K562 (cell line): ENCODE data around the gene VWA8. TPM values are rescaled to one million over a fixed set of nuclear protein-coding genes. Genes with fewer than 3 reads are reported as not detected.

Source experiments
- ATAC-seq: fragments of 200-7000 bp; cut with Tn5 transposase; 3 replicates; pipeline ENCODE4 v1.9.1; 2020; ENCODE audit warnings: moderate library complexity
- BruUV-seq: library from RNA; stranded (reverse); fragments of 400-500 nt; replicated peaks from 2 replicates; lab custom pipeline; 2021; lab: Mats Ljungman, UMichigan
- CTCF ChIA-PET: fragments of 300-600 bp; formaldehyde crosslinking; extraction: SDS; loops from one replicate; lab custom pipeline; 2021; ENCODE audit warnings: low intra/inter-chr PET ratio; lab: Yijun Ruan, JAX
- POLR2A ChIA-PET: fragments of 300-600, 350-650 bp; sonication (Branson Sonifier 250); formaldehyde crosslinking; extraction: SDS; loops from one replicate; lab custom pipeline; 2021; ENCODE audit warnings: antibody characterized with exemption, inconsistent platforms; lab: Yijun Ruan, JAX
- DNase-seq, 4 experiments: peaks; one replicate each; pipeline versions ENCODE4 v3.0.0 to v3.0.0-alpha.2; 2011 to 2018; ENCODE audit warnings: low spot score in 3 of 4, mixed read lengths in 3 of 4; ENCODE audit errors: extremely low read depth in 1 of 4
- FAIRE-seq: peaks from 2 replicates; lab custom pipeline; 2011; peaks lifted over from hg19 to GRCh38; lab: Jason Lieb, UNC
- H2AFZ ChIP-seq: 2 replicates; pipeline ENCODE4 v1.6.0; 2011; ENCODE audit warnings: low read depth, low read length, control low read depth, inconsistent platforms
- H3K27ac ChIP-seq: fragments of 200-600 bp; 3 replicates; pipeline ENCODE4 v1.8.0; 2011; ENCODE audit warnings: low read depth, mild to moderate bottlenecking, control low read depth, inconsistent platforms, low read length, moderate library complexity, mixed read lengths; ENCODE audit errors: extremely low read depth
- H3K27me3 ChIP-seq, 2 experiments: fragments of 300-600 bp in 1 of 2; 2 replicates in 1 of 2; 3 replicates in 1 of 2; pipeline versions ENCODE4 v1.6.0 to v1.8.0; 2011; ENCODE audit warnings: inconsistent platforms in 2 of 2, low read length in 2 of 2, mild to moderate bottlenecking in 1 of 2, mixed read lengths in 1 of 2, moderate library complexity in 1 of 2; ENCODE audit not compliant: control insufficient read depth in 2 of 2, insufficient read depth in 2 of 2
- H3K36me3 ChIP-seq: fragments of 300-600 bp; 3 replicates; pipeline ENCODE4 v1.8.0; 2011; ENCODE audit warnings: mild to moderate bottlenecking, low read length, inconsistent platforms; ENCODE audit not compliant: control insufficient read depth, insufficient read depth
- H3K4me1 ChIP-seq, 2 experiments: fragments of 200-600 bp in 1 of 2; replicated peaks in 1 of 2; 2 replicates in 1 of 2; 3 replicates in 1 of 2; pipeline versions ENCODE4 v1.5.1 to v1.8.0; 2011; ENCODE audit warnings: inconsistent platforms in 2 of 2, low read length in 2 of 2, mild to moderate bottlenecking in 1 of 2, mixed read lengths in 1 of 2, moderate library complexity in 1 of 2; ENCODE audit not compliant: control insufficient read depth in 2 of 2, insufficient read depth in 2 of 2
- H3K4me2 ChIP-seq: 2 replicates; pipeline ENCODE4 v1.6.1; 2011; ENCODE audit warnings: low read length, control low read depth, inconsistent platforms, mixed read lengths; ENCODE audit not compliant: insufficient read depth
- H3K4me3 ChIP-seq: fragments of 200-600 bp; sonication (generic), shearing (Covaris generic); 2 replicates; pipeline ENCODE4 v1.5.1; 2016; ENCODE audit warnings: control low read depth, inconsistent platforms
- H3K79me2 ChIP-seq: fragments of 200-600 bp; 3 replicates; pipeline ENCODE4 v1.8.0; 2011; ENCODE audit warnings: low read length, inconsistent platforms; ENCODE audit not compliant: control insufficient read depth, insufficient read depth
- H3K9ac ChIP-seq, 2 experiments: 2 replicates each; pipeline versions ENCODE4 v1.6.0 to v1.6.1; 2011; ENCODE audit warnings: low read depth in 2 of 2, low read length in 2 of 2, control low read depth in 1 of 2, inconsistent platforms in 1 of 2, mild to moderate bottlenecking in 1 of 2, mixed read lengths in 1 of 2; ENCODE audit not compliant: insufficient read depth in 1 of 2
- H3K9me1 ChIP-seq: one replicate; pipeline ENCODE4 v1.6.0; 2011; ENCODE audit warnings: inconsistent platforms, mild to moderate bottlenecking, low read length, moderate library complexity; ENCODE audit not compliant: control insufficient read depth, insufficient read depth
- H3K9me3 ChIP-seq: replicated peaks from 2 replicates; pipeline ENCODE4 v1.5.1; 2011; ENCODE audit warnings: low read depth, low read length, inconsistent platforms; ENCODE audit not compliant: control insufficient read depth, insufficient read depth
- H4K20me1 ChIP-seq: replicated peaks from 2 replicates; pipeline ENCODE4 v1.6.1; 2011; ENCODE audit warnings: low read length, inconsistent platforms, mixed read lengths; ENCODE audit not compliant: control insufficient read depth, insufficient read depth
- C11orf30 ChIP-seq: fragments of 450-650 bp; IDR thresholded peaks from 2 replicates; pipeline ENCODE4 v1.6.1; 2016; ENCODE audit warnings: low read depth, mild to moderate bottlenecking
- CAMTA2 ChIP-seq: fragments of 250-450 bp; sonication (Bioruptor Pico); conservative IDR thresholded peaks from 2 replicates; pipeline ENCODE4 v1.5.1; 2022
- E2F3 ChIP-seq: fragments of 250-450 bp; sonication (Bioruptor Pico); IDR thresholded peaks from 2 replicates; pipeline ENCODE4 v1.4.0; 2020; ENCODE audit warnings: mild to moderate bottlenecking
- HLTF ChIP-seq: fragments of 450-650 bp; IDR thresholded peaks from 2 replicates; pipeline ENCODE4 v1.6.1; 2016
- NBN ChIP-seq: fragments of 450-650 bp; IDR thresholded peaks from 2 replicates; pipeline ENCODE4 v1.6.1; 2016; ENCODE audit warnings: low read depth, mild to moderate bottlenecking
- NR2C1 ChIP-seq, 2 experiments: fragments of 450-650 bp; IDR thresholded peaks; 2 replicates each; pipeline ENCODE4 v1.6.1; 2017; ENCODE audit warnings: mild to moderate bottlenecking in 2 of 2, antibody characterized with exemption in 1 of 2, inconsistent platforms in 1 of 2, missing compliant biosample characterization in 1 of 2, missing genetic modification characterization in 1 of 2
- NRF1 ChIP-seq, 2 experiments: fragments of 450-650 bp; IDR thresholded peaks in 1 of 2; conservative IDR thresholded peaks in 1 of 2; 2 replicates each; pipeline ENCODE4 v1.6.1; 2014; ENCODE audit warnings: mild to moderate bottlenecking in 2 of 2
- REST ChIP-seq, 2 experiments: fragments of 450-650 bp; formaldehyde crosslinking in 1 of 2; IDR thresholded peaks; 2 replicates each; pipeline versions ENCODE4 v1.4.0 to v1.6.1; 2014 to 2020; ENCODE audit warnings: mild to moderate bottlenecking in 2 of 2, borderline replicate concordance in 1 of 2, low read depth in 1 of 2
- ZNF263 ChIP-seq: sonication (generic); formaldehyde crosslinking; IDR thresholded peaks from 2 replicates; pipeline ENCODE4 v1.8.0; 2022; ENCODE audit warnings: mild to moderate bottlenecking, missing genetic modification reagents, borderline replicate concordance
- WGBS: fragments of 100-300 bp; shearing (Covaris generic); methylation state at CpG from one replicate; pipeline ENCODE4 v1.1.6; 2016; ENCODE audit warnings: low coverage, mixed read lengths; ENCODE audit not compliant: insufficient coverage; ENCODE audit errors: missing lambda C conversion rate; 5-methylcytosine and 5-hydroxymethylcytosine counted together
- in situ Hi-C: fragments of 300-500 bp; cut with MboI; formaldehyde crosslinking; loops from 4 replicates; pipeline ENCODE4 v1.15.0; 2018; ENCODE audit warnings: inconsistent platforms, mixed read lengths
- intact Hi-C: fragments of 100-400 bp; cut with micrococcal nuclease; formaldehyde crosslinking; loops from 2 replicates; pipeline ENCODE4 v1.14.2; 2022
- polyA plus RNA-seq, 8 experiments: library from polyadenylated mRNA; depleted of rRNA in 4 of 8; stranded (reverse) in 5 of 8; unstranded in 3 of 8; fragments of >200 nt; fragmentation: Nextera tagmentation in 2 of 8; fragmentation: Illumina TruSeq in 1 of 8; extraction: Ambion mirVana in 2 of 8; extraction: Trizol in 1 of 8; gene quantifications; 2 replicates each; pipeline versions ENCODE4 v1.2.1 to v1.2.3, GENCODE V29; 2011 to 2014; ENCODE audit warnings: inconsistent platforms in 1 of 8, missing spikeins in 1 of 8
- total RNA-seq, 7 experiments: library from RNA; depleted of rRNA in 6 of 7; stranded (reverse); fragments of >200 nt in 6 of 7; fragmentation: Illumina TruSeq in 2 of 7; extraction: Trizol in 2 of 7; gene quantifications; 2 replicates each; pipeline versions ENCODE4 v1.2.1 to v1.2.3, GENCODE V29; 2011 to 2021; ENCODE audit warnings: low replicate concordance in 1 of 7
- TF ChIP-seq, protein P1 (sequence below): fragments of 450-650 bp; IDR thresholded peaks from 2 replicates; pipeline ENCODE4 v1.6.1; 2016; ENCODE audit warnings: missing biosample characterization, missing genetic modification characterization
- TF ChIP-seq, protein P2 (sequence below): sonication (generic); formaldehyde crosslinking; IDR thresholded peaks from 2 replicates; pipeline ENCODE4 v1.8.0; 2022; ENCODE audit warnings: mild to moderate bottlenecking, low read depth, missing genetic modification reagents

The VWA8 gene
- total and polyA plus RNA-seq, 9 of the 15 experiments (the other 6 are each of a cell fraction or from before 2014, with no cell fraction given): 2.1 to 18.5 (median 13.3) TPM

GRCh38 chr13:41699759-41700158 lies 261.1 kb downstream of the VWA8 start:
- H4K20me1 ChIP-seq: no peaks in the 10 kb centered on the region
- H3K9me3 ChIP-seq: no peaks in the 10 kb centered on the region
- ChIA-PET POLR2A (no interaction called here), CTCF (no interaction called here)
- H3K4me3 ChIP-seq: no peak overlapping the region
- DNase-seq: no peak
- WGBS: 100% methylated on average over 1 of the region's 1 CpG
- no peak for FAIRE-seq
- no peak overlapping the region for H2AFZ ChIP-seq
- peaks cover 12% of the 10 kb centered on the region; the same call in 2 of the 3 replicates for H3K36me3 ChIP-seq
- no peaks in the 10 kb centered on the region for H3K79me2 ChIP-seq
- intact Hi-C loops (no loop called here), in situ Hi-C loops (no loop called here)
- H3K27ac ChIP-seq: no peak overlapping the region
- no peaks in the 10 kb centered on the region for H3K27me3 ChIP-seq
- no peak overlapping the region for H3K4me2 ChIP-seq
- H3K4me1 ChIP-seq: peaks cover 0 to 6% of the 10 kb centered on the region in 2 experiments; a peak in 3 of 5 replicates
- H3K9me1 ChIP-seq: no peaks in the 10 kb centered on the region
- ATAC-seq: no peak
- BruUV-seq: no TSS peak
- H3K9ac ChIP-seq: no peak overlapping the region
- TF ChIP-seq C11orf30 (no peak), ZNF263 (no peak), NBN (no peak), E2F3 (CRISPR knock-in tag) (no peak), HLTF (no peak), NRF1 (conservative IDR thresholded peaks at IDR 0.05 in 1 of 2, IDR thresholded peaks at IDR 0.05 in 1 of 2) (no peak), CAMTA2 (no peak), REST (IDR thresholded peaks at IDR 0.05; ENCODE audit: borderline replicate concordance) (no peak), REST (CRISPR knock-in tag; IDR thresholded peaks at IDR 0.05; ENCODE audit: low read depth) (no peak), NR2C1 (IDR thresholded peaks at IDR 0.05) (no peak), NR2C1 (tag; IDR thresholded peaks at IDR 0.05) (no peak)
- TF ChIP-seq, protein P1, sequence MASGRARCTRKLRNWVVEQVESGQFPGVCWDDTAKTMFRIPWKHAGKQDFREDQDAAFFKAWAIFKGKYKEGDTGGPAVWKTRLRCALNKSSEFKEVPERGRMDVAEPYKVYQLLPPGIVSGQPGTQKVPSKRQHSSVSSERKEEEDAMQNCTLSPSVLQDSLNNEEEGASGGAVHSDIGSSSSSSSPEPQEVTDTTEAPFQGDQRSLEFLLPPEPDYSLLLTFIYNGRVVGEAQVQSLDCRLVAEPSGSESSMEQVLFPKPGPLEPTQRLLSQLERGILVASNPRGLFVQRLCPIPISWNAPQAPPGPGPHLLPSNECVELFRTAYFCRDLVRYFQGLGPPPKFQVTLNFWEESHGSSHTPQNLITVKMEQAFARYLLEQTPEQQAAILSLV (tag): no peak
- TF ChIP-seq, protein P2, sequence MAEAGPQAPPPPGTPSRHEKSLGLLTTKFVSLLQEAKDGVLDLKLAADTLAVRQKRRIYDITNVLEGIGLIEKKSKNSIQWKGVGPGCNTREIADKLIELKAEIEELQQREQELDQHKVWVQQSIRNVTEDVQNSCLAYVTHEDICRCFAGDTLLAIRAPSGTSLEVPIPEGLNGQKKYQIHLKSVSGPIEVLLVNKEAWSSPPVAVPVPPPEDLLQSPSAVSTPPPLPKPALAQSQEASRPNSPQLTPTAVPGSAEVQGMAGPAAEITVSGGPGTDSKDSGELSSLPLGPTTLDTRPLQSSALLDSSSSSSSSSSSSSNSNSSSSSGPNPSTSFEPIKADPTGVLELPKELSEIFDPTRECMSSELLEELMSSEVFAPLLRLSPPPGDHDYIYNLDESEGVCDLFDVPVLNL (CRISPR knock-in tag): no peak
